H1 (cell line): ENCODE measurements around the gene ELP4. TPM values are rescaled to one million over a fixed set of nuclear protein-coding genes. Genes with fewer than 3 reads are reported as not detected.

ENCODE experiments used
- CTCF ChIA-PET: fragments of 300-600 bp; sonication (Branson Sonifier 250); formaldehyde crosslinking; loops from one replicate; lab custom pipeline; 2021; ENCODE audit not compliant: partially characterized antibody; lab: Charles Lee
- POLR2A ChIA-PET: fragments of 300-600 bp; sonication (Branson Sonifier 250); formaldehyde crosslinking; loops from one replicate; lab custom pipeline; 2021; ENCODE audit warnings: inconsistent platforms; ENCODE audit not compliant: partially characterized antibody; lab: Charles Lee
- DNase-seq, 2 experiments: peaks; one replicate each; pipeline versions ENCODE4 v3.0.0 to v3.0.0-alpha.2; 2010 to 2022; ENCODE audit warnings: low spot score in 2 of 2, low read depth in 1 of 2, mixed read lengths in 1 of 2
- FAIRE-seq: peaks from 2 replicates; lab custom pipeline; 2011; peaks lifted over from hg19 to GRCh38; lab: Jason Lieb, UNC
- H2AFZ ChIP-seq: 2 replicates; pipeline ENCODE4 v1.8.1; 2012; ENCODE audit warnings: low read length, inconsistent platforms
- H2AK5ac ChIP-seq: 2 replicates; pipeline ENCODE4 v1.6.1; 2013; ENCODE audit warnings: low read depth, low read length
- H2BK120ac ChIP-seq: replicated peaks from 2 replicates; pipeline ENCODE3; 2013; ENCODE audit warnings: low read depth, low read length, inconsistent platforms
- H2BK12ac ChIP-seq: 2 replicates; pipeline ENCODE4 v1.6.1; 2013; ENCODE audit warnings: low read depth, low read length
- H2BK15ac ChIP-seq: 2 replicates; pipeline ENCODE4 v1.6.1; 2013; ENCODE audit warnings: low read length
- H2BK20ac ChIP-seq: 2 replicates; pipeline ENCODE4 v1.6.1; 2013; ENCODE audit warnings: low read length
- H2BK5ac ChIP-seq: 2 replicates; pipeline ENCODE4 v1.6.1; 2013; ENCODE audit warnings: low read depth, low read length
- H3K14ac ChIP-seq: 2 replicates; pipeline ENCODE4 v1.6.1; 2013; ENCODE audit warnings: inconsistent platforms; ENCODE audit not compliant: insufficient read length
- H3K18ac ChIP-seq: 2 replicates; pipeline ENCODE4 v1.6.1; 2013; ENCODE audit warnings: low read length; ENCODE audit errors: extremely low read depth
- H3K23ac ChIP-seq: 2 replicates; pipeline ENCODE4 v1.6.1; 2013; ENCODE audit warnings: inconsistent platforms; ENCODE audit not compliant: insufficient read length
- H3K23me2 ChIP-seq: 2 replicates; pipeline ENCODE4 v1.6.1; 2013; ENCODE audit warnings: low read depth, low read length
- H3K27ac ChIP-seq: 2 replicates; pipeline ENCODE4 v1.6.1; 2011; ENCODE audit warnings: low read depth, low read length, inconsistent platforms
- H3K27me3 ChIP-seq, 4 experiments: replicated peaks in 1 of 4; 1 replicate in 1 of 4; 2 replicates in 3 of 4; pipeline versions ENCODE4 v1.6.1 to v1.8.1; 2011 to 2013; ENCODE audit warnings: low read length in 3 of 4, mild to moderate bottlenecking in 3 of 4, inconsistent platforms in 2 of 4, mixed read lengths in 2 of 4, moderate library complexity in 1 of 4; ENCODE audit not compliant: control insufficient read depth in 3 of 4, insufficient read depth in 3 of 4; ENCODE audit errors: extremely low read depth in 1 of 4
- H3K36me3 ChIP-seq, 4 experiments: 2 replicates each; pipeline versions ENCODE4 v1.6.1 to v1.8.1; 2011 to 2013; ENCODE audit warnings: mild to moderate bottlenecking in 4 of 4, low read length in 3 of 4, moderate library complexity in 2 of 4, control low read depth in 1 of 4, inconsistent platforms in 1 of 4; ENCODE audit not compliant: insufficient read depth in 4 of 4, control insufficient read depth in 2 of 4
- H3K4ac ChIP-seq: replicated peaks from 2 replicates; pipeline ENCODE3; 2013; ENCODE audit warnings: low read length, low read depth, mixed read lengths, inconsistent platforms; ENCODE audit not compliant: insufficient read length
- H3K4me1 ChIP-seq, 4 experiments: replicated peaks in 1 of 4; 1 replicate in 1 of 4; 2 replicates in 3 of 4; pipeline versions ENCODE4 v1.6.1 to v1.8.1; 2011 to 2013; ENCODE audit warnings: low read length in 3 of 4, inconsistent platforms in 2 of 4, mixed read lengths in 1 of 4; ENCODE audit not compliant: insufficient read depth in 4 of 4, control insufficient read depth in 3 of 4
- H3K4me2 ChIP-seq, 2 experiments: 2 replicates each; pipeline versions ENCODE4 v1.6.1 to v1.8.1; 2011 to 2013; ENCODE audit warnings: low read depth in 2 of 2, low read length in 2 of 2, control low read depth in 1 of 2, inconsistent platforms in 1 of 2, mild to moderate bottlenecking in 1 of 2; ENCODE audit not compliant: insufficient read depth in 1 of 2
- H3K4me3 ChIP-seq, 4 experiments: fragments of 200-600, 300-600 bp in 1 of 4; sonication (generic), shearing (Covaris generic), sonication (Bioruptor Twin) in 1 of 4; 2 replicates each; pipeline versions ENCODE4 v1.5.1 to v1.8.1; 2011 to 2016; ENCODE audit warnings: low read length in 4 of 4, low read depth in 3 of 4, control low read depth in 2 of 4, inconsistent platforms in 2 of 4, mild to moderate bottlenecking in 2 of 4, mixed read lengths in 1 of 4, moderate library complexity in 1 of 4; ENCODE audit not compliant: insufficient read depth in 2 of 4; ENCODE audit errors: extremely low read depth in 1 of 4
- H3K56ac ChIP-seq: replicated peaks from 2 replicates; pipeline ENCODE3; 2013; ENCODE audit warnings: low read depth, mild to moderate bottlenecking, mixed read lengths, low read length, inconsistent platforms; ENCODE audit not compliant: insufficient read length
- H3K79me1 ChIP-seq: 2 replicates; pipeline ENCODE4 v1.6.1; 2013; ENCODE audit warnings: low read depth, low read length, control low read depth
- H3K79me2 ChIP-seq, 2 experiments: 2 replicates each; pipeline versions ENCODE4 v1.6.1 to v1.8.1; 2012 to 2013; ENCODE audit warnings: low read length in 2 of 2, mild to moderate bottlenecking in 2 of 2, inconsistent platforms in 1 of 2; ENCODE audit not compliant: insufficient read depth in 2 of 2, control insufficient read depth in 1 of 2
- H3K9ac ChIP-seq, 4 experiments: replicated peaks in 1 of 4; 1 replicate in 1 of 4; 2 replicates in 3 of 4; pipeline versions ENCODE4 v1.6.1 to v1.8.1; 2011 to 2013; ENCODE audit warnings: low read depth in 3 of 4, low read length in 3 of 4, control low read depth in 2 of 4, mild to moderate bottlenecking in 2 of 4, moderate library complexity in 2 of 4, inconsistent platforms in 1 of 4; ENCODE audit errors: extremely low read depth in 1 of 4
- H3K9me3 ChIP-seq, 2 experiments: 2 replicates each; pipeline versions ENCODE4 v1.6.1 to v1.8.1; 2012 to 2013; ENCODE audit warnings: mild to moderate bottlenecking in 2 of 2, moderate library complexity in 2 of 2, control low read depth in 1 of 2, inconsistent platforms in 1 of 2, low read depth in 1 of 2, low read length in 1 of 2, mixed read lengths in 1 of 2; ENCODE audit not compliant: insufficient read depth in 2 of 2
- H4K20me1 ChIP-seq, 2 experiments: replicated peaks in 1 of 2; 2 replicates each; pipeline versions ENCODE3 to v1.8.1; 2011 to 2013; ENCODE audit warnings: inconsistent platforms in 2 of 2, low read length in 2 of 2, mild to moderate bottlenecking in 1 of 2; ENCODE audit not compliant: insufficient read depth in 2 of 2, control insufficient read depth in 1 of 2
- H4K5ac ChIP-seq: 2 replicates; pipeline ENCODE4 v1.6.1; 2013; ENCODE audit warnings: low read length, low read depth, mixed read lengths, inconsistent platforms; ENCODE audit not compliant: insufficient read length
- H4K8ac ChIP-seq: 2 replicates; pipeline ENCODE4 v1.8.0; 2013; ENCODE audit warnings: mild to moderate bottlenecking, moderate library complexity, low read length, inconsistent platforms; ENCODE audit not compliant: insufficient read depth; ENCODE audit errors: extremely low read depth
- H4K91ac ChIP-seq: replicated peaks from 2 replicates; pipeline ENCODE3; 2013; ENCODE audit warnings: low read length, mixed read lengths, inconsistent platforms; ENCODE audit not compliant: insufficient read length
- WGBS, 2 experiments: shearing (Covaris generic) in 1 of 2; methylation state at CpG; one replicate each; pipeline versions ENCODE4 v1.1.6 to v1.1.7; 2013 to 2015; ENCODE audit warnings: low lambda C conversion rate in 2 of 2, mixed read lengths in 2 of 2, inconsistent platforms in 1 of 2, low coverage in 1 of 2, missing lambda C conversion rate in 1 of 2; ENCODE audit not compliant: insufficient replicate concordance in 2 of 2, insufficient coverage in 1 of 2, insufficient read length in 1 of 2; ENCODE audit errors: extremely low coverage in 1 of 2, missing lambda C conversion rate in 1 of 2; 5-methylcytosine and 5-hydroxymethylcytosine counted together
- polyA plus RNA-seq, 7 experiments: library from polyadenylated mRNA; depleted of rRNA in 3 of 7; stranded (reverse) in 5 of 7; unstranded in 2 of 7; fragments of >200 nt in 5 of 7; fragments of 200-250 nt in 2 of 7; gene quantifications; 1 replicate in 5 of 7; 2 replicates in 1 of 7; 4 replicates in 1 of 7; pipeline versions ENCODE4 v1.2.1 to v1.2.3, GENCODE V29; 2011 to 2013; ENCODE audit warnings: missing spikeins in 2 of 7, mixed read lengths in 2 of 7
- total RNA-seq: library from RNA; stranded (reverse); fragmentation: NEBNext Ultra II Directional; extraction: Animal tissue kit (Norgen Biotek cat#: 25700); gene quantifications from 2 replicates; pipeline ENCODE4 v1.2.1, GENCODE V29; 2021
- TF ChIP-seq, protein P1 (sequence below): IDR thresholded peaks from 2 replicates; pipeline ENCODE4 v1.6.1; 2012; ENCODE audit warnings: inconsistent platforms

The ELP4 gene
- total and polyA plus RNA-seq, 2 of the 8 experiments (the other 6 are each of a cell fraction or from before 2014, with no cell fraction given) = 14.0 to 18.6 TPM

DNA sequence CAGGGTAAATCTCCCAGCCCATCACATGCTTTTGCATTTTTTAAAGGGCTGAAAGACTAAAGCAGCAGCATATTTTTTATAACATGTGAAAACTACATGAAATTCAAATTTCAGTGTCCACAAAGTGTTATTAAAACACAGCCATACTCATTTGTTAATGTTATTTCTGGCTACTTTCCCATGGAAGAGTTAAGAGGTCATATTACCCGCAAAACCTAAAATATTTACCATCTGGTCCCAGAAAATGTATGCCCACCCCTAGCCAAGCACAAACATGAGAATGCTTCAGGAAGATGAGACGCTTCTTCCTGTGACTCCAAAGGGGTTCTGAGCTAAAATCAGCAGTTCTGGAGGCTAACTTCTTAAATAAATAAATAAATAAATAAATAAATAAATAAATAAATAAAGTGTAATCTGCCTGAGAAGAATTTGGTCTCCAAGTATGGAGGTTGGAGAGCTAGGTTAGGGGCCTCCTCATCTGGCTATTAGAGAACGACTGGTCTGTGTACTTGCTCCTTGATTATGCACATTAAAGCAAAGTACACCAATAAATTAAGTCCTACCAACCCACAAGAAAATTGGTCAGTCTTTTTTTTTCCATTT is 9.9 kb upstream of the ELP4 start:
- Histone ChIP-seq H3K23me2 (no peaks in the 10 kb centered on the region), H3K4ac (no peak overlapping the region), H2BK20ac (no peak overlapping the region), H4K5ac (no peak overlapping the region), H3K56ac (no peak overlapping the region), H2BK120ac (no peak overlapping the region), H2AFZ (no peak overlapping the region), H4K8ac (no peak overlapping the region), H3K4me2 (no peak overlapping the region), H3K4me1 (no peaks in the 10 kb centered on the region), H3K36me3 (peaks cover 0 to 6% (median 0%) of the 10 kb centered on the region in 4 experiments; a peak in 3 of 8 replicates), H3K14ac (no peak overlapping the region), H4K91ac (no peak overlapping the region), H3K18ac (no peak overlapping the region), H3K27ac (no peak overlapping the region), H3K9me3 (no peaks in the 10 kb centered on the region), H3K4me3 (no peak overlapping the region), H3K79me2 (peaks cover 3 to 86% of the 10 kb centered on the region in 2 experiments; a peak in 3 of 4 replicates), H2BK15ac (no peak overlapping the region), H2BK5ac (no peak overlapping the region), H3K23ac (no peak overlapping the region), H3K79me1 (peaks cover 2% of the 10 kb centered on the region; the same call in 1 of the 2 replicates), H4K20me1 (peaks cover 1 to 3% of the 10 kb centered on the region in 2 experiments), H3K27me3 (peaks cover 0 to 1% (median 0%) of the 10 kb centered on the region in 4 experiments; a peak in 1 of 7 replicates), H3K9ac (no peak overlapping the region), H2BK12ac (no peak overlapping the region), H2AK5ac (no peak overlapping the region)
- DNase-seq = no peak
- ChIA-PET CTCF (no interaction called here), POLR2A (no interaction called here)
- TF ChIP-seq, protein P1, sequence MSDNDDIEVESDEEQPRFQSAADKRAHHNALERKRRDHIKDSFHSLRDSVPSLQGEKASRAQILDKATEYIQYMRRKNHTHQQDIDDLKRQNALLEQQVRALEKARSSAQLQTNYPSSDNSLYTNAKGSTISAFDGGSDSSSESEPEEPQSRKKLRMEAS = no peak
- 87% methylated on average over 3 of the region's 3 CpGs; no CpG with 5 or more reads in 1 of the 2 experiments for WGBS, 2 experiments
- no peak for FAIRE-seq
